GM19099 (cell line): ENCODE data around the gene RBMS3.

Experiments
- POLR2A ChIP-seq: IDR thresholded peaks from 3 replicates; pipeline ENCODE4 v1.6.1; 2011; ENCODE audit warnings: low read depth; ENCODE audit not compliant: insufficient read length; ENCODE audit errors: extremely low read depth

RBMS3 gene

DNA sequence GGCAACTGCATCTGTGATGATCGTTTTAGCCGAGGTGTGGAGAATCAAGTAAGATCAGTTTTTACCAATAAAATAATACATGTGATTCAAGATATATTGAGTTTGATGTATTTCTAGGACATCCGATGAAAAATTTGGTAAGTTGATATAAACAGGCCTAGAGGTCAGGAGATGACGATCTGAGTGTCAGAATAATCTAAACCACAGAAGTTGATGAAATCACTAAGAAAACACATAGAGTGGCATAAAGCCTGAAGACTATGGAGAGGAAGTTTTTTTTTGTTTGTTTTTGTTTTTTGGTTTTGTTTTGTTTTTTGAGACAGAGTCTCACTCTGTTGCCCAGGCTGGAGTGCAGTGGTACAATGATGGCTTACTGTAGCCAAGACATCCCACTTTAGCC is 235.3 kb downstream of the RBMS3 start:
- TF ChIP-seq POLR2A: no peak

DNA sequence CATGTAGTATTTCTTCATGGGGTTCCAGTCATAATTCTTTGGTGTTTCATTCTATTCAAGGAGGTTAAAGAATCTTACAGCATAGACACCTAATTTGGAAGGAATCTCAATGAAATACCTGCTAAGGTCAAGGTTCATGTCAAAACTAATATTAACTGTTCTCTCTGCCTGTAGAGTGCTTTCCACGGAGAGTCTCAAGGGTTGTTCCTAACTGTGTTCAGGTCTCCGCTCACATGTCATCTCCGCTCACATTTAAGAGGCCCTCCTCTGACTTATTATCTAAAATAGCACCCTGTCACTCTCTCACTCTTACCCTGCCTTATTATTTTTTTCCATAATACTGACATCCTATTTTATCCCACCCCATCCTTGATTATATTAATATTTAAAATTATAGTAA is 239.9 kb downstream of the RBMS3 start:
- TF ChIP-seq POLR2A: no peak

- no peak for TF ChIP-seq POLR2A
Measured at GRCh38 chr3:29521293-29521692, 240.4 kb downstream of the RBMS3 start.

GRCh38 chr3:29521751-29522150 is 240.9 kb downstream of the RBMS3 start:
- TF ChIP-seq POLR2A: no peak

DNA sequence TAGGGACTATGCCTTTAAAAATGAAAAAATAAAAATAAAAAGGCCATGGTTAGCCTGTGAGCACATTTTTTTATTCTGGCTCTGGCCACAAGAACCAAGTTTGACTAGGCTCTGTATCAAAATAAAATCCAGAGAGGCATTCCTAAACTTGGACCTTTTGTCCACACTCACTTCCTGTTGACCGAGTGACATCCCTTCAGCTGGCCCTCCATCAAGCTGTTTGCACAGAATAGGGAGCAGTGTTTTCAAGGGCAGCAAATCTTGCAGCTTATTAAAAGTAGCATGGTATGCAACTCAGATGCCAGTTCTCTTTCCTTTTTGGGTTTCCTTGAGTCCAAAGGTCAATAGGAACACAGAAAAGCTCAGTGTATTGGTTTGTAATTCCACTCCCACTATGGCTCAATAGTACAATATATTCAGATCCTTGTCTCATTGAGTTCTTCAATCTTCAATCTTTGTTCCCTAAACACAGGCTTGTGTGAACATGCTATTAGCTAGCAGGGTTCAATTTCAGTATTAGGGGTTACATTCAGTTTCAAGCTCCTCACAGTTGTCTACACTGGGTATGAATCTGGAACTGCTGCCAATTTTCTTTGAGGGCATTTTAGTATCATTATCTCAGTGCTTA is 244.5 kb downstream of the RBMS3 start:
- TF ChIP-seq POLR2A: no peak

DNA sequence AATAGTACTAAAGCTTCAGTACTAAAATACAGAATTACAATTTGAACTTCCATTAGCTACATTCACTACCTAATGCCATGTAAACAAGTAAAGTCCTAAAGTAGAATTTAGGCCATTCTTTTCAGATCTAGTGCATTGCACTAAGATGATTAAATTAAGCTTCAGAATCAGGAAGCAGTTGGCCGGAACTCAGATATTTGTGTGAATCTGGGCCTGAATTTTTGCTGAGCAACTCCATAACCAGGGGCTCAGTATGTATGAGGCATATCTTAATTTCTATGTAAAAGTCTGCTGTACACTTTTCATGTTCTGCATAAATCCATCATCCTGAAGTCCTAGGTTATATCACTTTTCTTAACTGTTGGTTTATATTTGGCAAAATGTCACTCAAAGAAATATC is 246.4 kb downstream of the RBMS3 start:
- TF ChIP-seq POLR2A: no peak

GRCh38 chr3:29531644-29532043 is 250.8 kb downstream of the RBMS3 start:
- no peak for TF ChIP-seq POLR2A

GRCh38 chr3:29532473-29532872 is 251.6 kb downstream of the RBMS3 start:
- TF ChIP-seq POLR2A: no peak

GRCh38 chr3:29534006-29534405 is 253.1 kb downstream of the RBMS3 start:
- no peak for TF ChIP-seq POLR2A

- no peak for TF ChIP-seq POLR2A
Measured at GRCh38 chr3:29536016-29536758, 255.3 kb downstream of the RBMS3 start.

DNA sequence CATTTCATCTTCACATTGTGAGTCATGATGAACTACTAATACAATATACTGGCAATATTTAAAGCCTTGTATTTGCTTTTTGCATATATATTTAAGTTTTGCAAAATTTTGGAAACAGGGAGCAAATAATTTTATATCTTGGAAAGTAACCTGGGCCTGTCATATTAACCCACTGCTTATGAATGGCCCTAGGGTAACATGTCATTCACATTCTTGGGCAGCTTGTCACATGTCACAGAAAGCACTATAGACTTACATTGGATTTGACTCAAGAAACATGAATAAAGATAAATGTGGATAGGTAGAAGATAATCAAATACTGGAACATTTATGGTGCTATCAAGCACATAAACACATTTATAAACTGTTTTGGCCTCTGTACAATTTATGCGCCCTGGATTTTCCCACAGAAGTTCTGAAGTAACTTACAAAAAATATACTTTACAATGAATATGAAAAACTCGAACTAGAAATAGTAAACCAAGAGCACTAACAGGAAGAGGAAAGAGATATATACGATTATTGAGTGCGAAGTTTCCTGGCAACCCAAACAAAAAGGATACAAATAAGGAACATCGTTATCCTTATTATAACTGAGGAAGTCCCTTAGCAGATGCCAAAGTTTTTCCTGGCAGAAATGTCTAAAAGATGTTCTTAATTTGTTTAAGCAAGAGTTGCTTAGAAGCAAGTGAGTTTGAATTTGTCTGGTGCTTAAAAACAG is 257.2 kb downstream of the RBMS3 start:
- no peak for TF ChIP-seq POLR2A

DNA sequence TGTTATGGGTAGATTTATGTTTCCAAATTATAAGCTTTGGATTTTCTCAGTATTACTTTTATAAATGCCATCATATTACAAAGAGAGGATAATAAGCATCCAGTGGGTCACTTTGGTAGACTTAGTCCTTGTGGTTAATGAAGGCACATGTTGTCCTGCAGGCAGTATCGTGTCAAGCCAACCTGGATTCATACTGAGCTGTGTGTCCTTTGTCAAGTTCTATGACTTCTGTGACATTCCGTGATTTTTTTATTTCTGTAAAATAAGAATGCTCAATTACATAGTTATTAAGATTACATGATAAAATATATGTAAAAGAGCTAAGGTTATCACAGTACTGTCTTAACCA is 257.7 kb downstream of the RBMS3 start:
- no peak for TF ChIP-seq POLR2A

DNA sequence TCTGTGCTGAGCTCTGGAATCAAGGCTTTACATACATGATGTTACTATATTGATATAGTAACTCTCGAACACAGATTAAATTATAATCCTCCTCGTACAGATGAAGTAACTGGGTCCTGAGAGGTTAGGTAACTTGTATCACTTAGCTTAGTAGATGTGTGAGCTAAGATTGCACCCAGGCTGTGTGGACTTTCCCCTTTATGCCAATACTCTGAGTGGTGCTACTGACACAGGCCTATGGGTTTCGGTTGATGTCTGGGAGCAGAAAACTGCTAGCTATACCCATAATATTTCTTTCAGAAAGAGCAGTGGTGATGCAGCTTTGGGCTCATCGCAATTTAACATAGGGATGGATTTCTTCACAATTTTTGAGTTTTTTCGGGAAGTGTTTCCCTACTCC is 259.7 kb downstream of the RBMS3 start:
- TF ChIP-seq POLR2A: no peak

DNA sequence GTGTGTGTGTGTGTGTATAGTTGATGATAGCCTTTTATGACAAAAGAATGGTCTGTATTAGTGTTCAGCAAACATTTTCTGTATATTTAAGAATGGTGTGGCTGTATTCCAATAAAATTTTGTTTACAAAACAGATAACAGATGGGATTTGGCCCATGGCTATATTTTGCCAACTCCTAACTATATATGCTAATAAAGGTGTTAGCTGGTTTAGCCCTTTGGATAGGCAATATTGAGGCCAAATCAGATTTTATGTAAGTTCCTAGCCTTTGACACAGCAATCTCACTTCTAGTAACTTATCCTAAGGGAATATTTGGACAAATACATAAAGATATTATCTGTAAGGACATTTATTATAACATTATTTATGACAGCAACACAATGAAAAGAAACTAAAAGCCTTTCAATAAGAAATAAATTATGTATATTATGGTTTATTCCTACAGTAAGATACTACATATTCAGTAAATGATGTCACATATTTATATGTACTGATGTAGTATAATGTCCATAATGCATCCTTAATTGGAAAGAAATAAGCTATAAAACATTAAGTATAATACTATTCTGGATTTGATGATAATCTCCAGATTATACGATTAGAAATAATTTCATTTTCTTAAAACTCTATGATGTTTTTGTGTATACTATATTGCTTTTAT is 264.0 kb downstream of the RBMS3 start:
- TF ChIP-seq POLR2A: no peak

DNA sequence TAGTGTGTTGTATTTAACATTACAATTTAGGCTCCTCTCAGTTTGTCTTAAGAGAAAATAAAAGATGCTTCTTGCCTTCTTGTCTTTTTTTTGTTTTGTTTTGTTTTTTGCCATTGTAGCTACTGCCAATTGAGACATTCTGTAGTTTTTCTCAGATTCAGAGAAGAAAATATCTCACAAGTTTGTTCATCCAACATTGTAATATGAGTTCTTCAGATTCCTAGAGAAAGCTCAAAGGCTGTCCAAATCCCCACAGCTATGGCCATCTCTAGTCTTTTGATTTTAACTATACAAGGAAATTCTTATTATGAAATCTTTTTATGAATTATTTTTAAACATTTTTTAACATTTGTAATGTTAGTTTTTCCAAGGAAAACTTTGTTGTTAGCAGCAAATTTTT is 264.7 kb downstream of the RBMS3 start:
- no peak for TF ChIP-seq POLR2A
